ENCODE data around the gene FAM185A. TPM values are rescaled to one million over a fixed set of nuclear protein-coding genes. Genes with fewer than 3 reads are reported as not detected.
"Not testable (repeated sequence)": the region's sequence is repeated elsewhere in the genome, so short reads cannot be mapped to it uniquely, and the experiment has no call there.

The FAM185A gene
- total and polyA plus RNA-seq, 2 donors (not counting 1 experiment from before 2014, with no cell fraction given), result 5.9 to 11.8 TPM

- H3K27ac Mint-ChIP-seq; H3K9ac ChIP-seq (ENCODE audit: low read length); H4K20me1 ChIP-seq (ENCODE audit: control insufficient read depth, insufficient read depth, low read length, poor library complexity, severe bottlenecking); POLR2A ChIA-PET; H3K36me3 ChIP-seq (replicated peaks in 1 of 2; ENCODE audit: control extremely low read depth in 1 of 2, control insufficient read depth in 1 of 2, extremely low read depth in 1 of 2, insufficient read depth in 2 of 2, low read length in 1 of 2); H3K4me2 ChIP-seq (replicated peaks; ENCODE audit: low read depth, low read length, poor library complexity, severe bottlenecking); CTCF ChIA-PET; H2AFZ ChIP-seq (ENCODE audit: insufficient read depth, low read depth, low read length, poor library complexity, severe bottlenecking); H3K27me3 Mint-ChIP-seq; H3K4me3 Mint-ChIP-seq; H3K9me3 Mint-ChIP-seq (ENCODE audit: insufficient read depth); H3K27me3 ChIP-seq (replicated peaks in 1 of 4; ENCODE audit: control extremely low read depth in 1 of 4, control insufficient read depth in 3 of 4, insufficient read depth in 4 of 4, low read length in 3 of 4); H3K4me1 ChIP-seq (ENCODE audit: control insufficient read depth in 2 of 2, insufficient read depth in 2 of 2, low read length in 2 of 2); H3K79me2 ChIP-seq (ENCODE audit: control insufficient read depth, insufficient read depth, low read length); ATAC-seq (ENCODE audit: low read depth); H3K4me3 ChIP-seq (ENCODE audit: control extremely low read depth in 1 of 5, extremely low read depth in 1 of 5, insufficient read depth in 1 of 5, low read depth in 2 of 5, low read length in 4 of 5); H3K9me3 ChIP-seq (ENCODE audit: control extremely low read depth in 1 of 3, control insufficient read depth in 2 of 3, insufficient read depth in 1 of 3, low read length in 2 of 3); H3K27ac ChIP-seq (ENCODE audit: low read length in 2 of 2); H3K4me1 Mint-ChIP-seq; DNase-seq; intact Hi-C loops (cut with micrococcal nuclease): not testable (repeated sequence)
- WGBS (ENCODE audit: insufficient coverage), result no CpG with 5 or more reads among the region's 5 CpGs
Measured at GRCh38 chr7:102791367-102791766, 42.6 kb downstream of the FAM185A start.

DNA sequence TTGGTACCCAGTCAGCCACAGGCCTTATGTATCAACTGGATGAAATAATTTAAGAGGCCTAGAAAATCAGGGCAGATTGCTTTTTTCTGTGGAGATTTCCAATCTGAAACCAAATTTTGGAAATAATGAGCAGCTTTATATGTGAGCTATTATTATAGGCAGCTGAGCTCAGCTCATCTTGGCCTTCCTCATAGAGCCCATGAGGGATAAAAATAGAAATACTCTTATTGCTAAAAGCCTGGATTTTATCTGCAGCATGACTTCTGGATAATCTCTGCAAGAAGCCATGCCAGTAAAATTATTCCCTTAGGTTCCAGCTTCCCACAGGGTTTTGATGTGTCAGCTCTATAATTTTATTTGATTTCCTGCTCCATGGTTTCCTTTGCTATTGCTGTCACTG is 43.0 kb downstream of the FAM185A start:
- CTCF ChIA-PET; H3K27ac Mint-ChIP-seq; H3K9me3 Mint-ChIP-seq (ENCODE audit: insufficient read depth); H3K4me1 ChIP-seq (ENCODE audit: control insufficient read depth in 2 of 2, insufficient read depth in 2 of 2, low read length in 2 of 2); H3K4me3 Mint-ChIP-seq; H3K27me3 Mint-ChIP-seq; H2AFZ ChIP-seq (ENCODE audit: insufficient read depth, low read depth, low read length, poor library complexity, severe bottlenecking); H3K36me3 ChIP-seq (replicated peaks in 1 of 2; ENCODE audit: control extremely low read depth in 1 of 2, control insufficient read depth in 1 of 2, extremely low read depth in 1 of 2, insufficient read depth in 2 of 2, low read length in 1 of 2); H3K4me2 ChIP-seq (replicated peaks; ENCODE audit: low read depth, low read length, poor library complexity, severe bottlenecking); POLR2A ChIA-PET; intact Hi-C loops (cut with micrococcal nuclease); H3K9me3 ChIP-seq (ENCODE audit: control extremely low read depth in 1 of 3, control insufficient read depth in 2 of 3, insufficient read depth in 1 of 3, low read length in 2 of 3); DNase-seq; H3K4me3 ChIP-seq (ENCODE audit: control extremely low read depth in 1 of 5, extremely low read depth in 1 of 5, insufficient read depth in 1 of 5, low read depth in 2 of 5, low read length in 4 of 5); H3K4me1 Mint-ChIP-seq; ATAC-seq (ENCODE audit: low read depth); H3K27me3 ChIP-seq (replicated peaks in 1 of 4; ENCODE audit: control extremely low read depth in 1 of 4, control insufficient read depth in 3 of 4, insufficient read depth in 4 of 4, low read length in 3 of 4); H3K79me2 ChIP-seq (ENCODE audit: control insufficient read depth, insufficient read depth, low read length); H3K27ac ChIP-seq (ENCODE audit: low read length in 2 of 2); H3K9ac ChIP-seq (ENCODE audit: low read length); H4K20me1 ChIP-seq (ENCODE audit: control insufficient read depth, insufficient read depth, low read length, poor library complexity, severe bottlenecking): not testable (repeated sequence)

GRCh38 chr7:102794567-102794966 is 45.8 kb downstream of the FAM185A start:
- POLR2A ChIA-PET; H3K4me2 ChIP-seq (replicated peaks; ENCODE audit: low read depth, low read length, poor library complexity, severe bottlenecking); H3K36me3 ChIP-seq (replicated peaks in 1 of 2; ENCODE audit: control extremely low read depth in 1 of 2, control insufficient read depth in 1 of 2, extremely low read depth in 1 of 2, insufficient read depth in 2 of 2, low read length in 1 of 2); H2AFZ ChIP-seq (ENCODE audit: insufficient read depth, low read depth, low read length, poor library complexity, severe bottlenecking); H3K27me3 ChIP-seq (replicated peaks in 1 of 4; ENCODE audit: control extremely low read depth in 1 of 4, control insufficient read depth in 3 of 4, insufficient read depth in 4 of 4, low read length in 3 of 4); H3K4me3 ChIP-seq (ENCODE audit: control extremely low read depth in 1 of 5, extremely low read depth in 1 of 5, insufficient read depth in 1 of 5, low read depth in 2 of 5, low read length in 4 of 5); H4K20me1 ChIP-seq (ENCODE audit: control insufficient read depth, insufficient read depth, low read length, poor library complexity, severe bottlenecking); DNase-seq; H3K4me1 ChIP-seq (ENCODE audit: control insufficient read depth in 2 of 2, insufficient read depth in 2 of 2, low read length in 2 of 2); H3K27me3 Mint-ChIP-seq; H3K27ac ChIP-seq (ENCODE audit: low read length in 2 of 2); H3K79me2 ChIP-seq (ENCODE audit: control insufficient read depth, insufficient read depth, low read length); H3K9me3 ChIP-seq (ENCODE audit: control extremely low read depth in 1 of 3, control insufficient read depth in 2 of 3, insufficient read depth in 1 of 3, low read length in 2 of 3); H3K9me3 Mint-ChIP-seq (ENCODE audit: insufficient read depth); H3K4me3 Mint-ChIP-seq; intact Hi-C loops (cut with micrococcal nuclease); ATAC-seq (ENCODE audit: low read depth); H3K27ac Mint-ChIP-seq; H3K4me1 Mint-ChIP-seq; CTCF ChIA-PET; H3K9ac ChIP-seq (ENCODE audit: low read length): not testable (repeated sequence)
- no CpG with 5 or more reads among the region's 1 CpG for WGBS (ENCODE audit: insufficient coverage)

DNA sequence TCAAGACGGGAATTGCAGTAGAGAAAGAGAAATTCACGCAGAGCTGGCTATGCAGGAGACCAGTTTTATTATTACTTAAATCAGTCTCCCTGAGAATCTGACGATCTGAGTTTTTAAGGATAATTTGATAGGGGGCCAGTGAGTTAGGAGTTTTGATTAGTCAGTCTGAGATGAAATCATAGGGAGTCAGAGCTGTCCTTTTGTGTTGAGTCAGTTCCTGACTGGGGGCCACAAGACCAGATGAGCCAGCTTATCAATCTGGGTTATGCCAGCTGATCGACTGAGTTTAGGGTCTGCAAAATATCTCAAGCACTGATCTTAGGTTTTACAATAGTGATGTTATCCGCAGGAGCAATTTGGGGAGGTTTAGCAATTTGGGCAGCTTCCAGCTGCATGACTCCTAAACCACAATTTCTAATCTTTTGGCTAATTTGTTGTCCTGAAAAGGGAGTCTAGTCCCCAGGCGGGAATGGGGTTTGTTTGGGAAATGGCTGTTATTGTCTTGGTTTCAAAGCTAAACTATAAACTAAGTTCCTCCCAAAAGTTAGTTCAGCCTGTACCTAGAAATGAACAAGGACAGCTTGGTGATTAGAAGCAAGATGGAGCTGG is 47.3 kb downstream of the FAM185A start:
- ATAC-seq (ENCODE audit: low read depth); H2AFZ ChIP-seq (ENCODE audit: insufficient read depth, low read depth, low read length, poor library complexity, severe bottlenecking); H3K27ac Mint-ChIP-seq; H3K4me3 ChIP-seq (ENCODE audit: control extremely low read depth in 1 of 5, extremely low read depth in 1 of 5, insufficient read depth in 1 of 5, low read depth in 2 of 5, low read length in 4 of 5); H3K27me3 Mint-ChIP-seq; H3K9me3 Mint-ChIP-seq (ENCODE audit: insufficient read depth); H3K27ac ChIP-seq (ENCODE audit: low read length in 2 of 2); H3K9me3 ChIP-seq (ENCODE audit: control extremely low read depth in 1 of 3, control insufficient read depth in 2 of 3, insufficient read depth in 1 of 3, low read length in 2 of 3); H3K79me2 ChIP-seq (ENCODE audit: control insufficient read depth, insufficient read depth, low read length); H3K36me3 ChIP-seq (replicated peaks in 1 of 2; ENCODE audit: control extremely low read depth in 1 of 2, control insufficient read depth in 1 of 2, extremely low read depth in 1 of 2, insufficient read depth in 2 of 2, low read length in 1 of 2); H3K4me1 Mint-ChIP-seq; H3K27me3 ChIP-seq (replicated peaks in 1 of 4; ENCODE audit: control extremely low read depth in 1 of 4, control insufficient read depth in 3 of 4, insufficient read depth in 4 of 4, low read length in 3 of 4); H3K4me2 ChIP-seq (replicated peaks; ENCODE audit: low read depth, low read length, poor library complexity, severe bottlenecking); intact Hi-C loops (cut with micrococcal nuclease); H3K4me1 ChIP-seq (ENCODE audit: control insufficient read depth in 2 of 2, insufficient read depth in 2 of 2, low read length in 2 of 2); CTCF ChIA-PET; H3K4me3 Mint-ChIP-seq; POLR2A ChIA-PET; H4K20me1 ChIP-seq (ENCODE audit: control insufficient read depth, insufficient read depth, low read length, poor library complexity, severe bottlenecking); DNase-seq; H3K9ac ChIP-seq (ENCODE audit: low read length): not testable (repeated sequence)
- WGBS (ENCODE audit: insufficient coverage), result no CpG with 5 or more reads among the region's 6 CpGs
